ENCODE measurements around the gene KLHL22.

Gene KLHL22

GRCh38 chr22:20427945-20428417 lies 67.6 kb downstream of the KLHL22 start:
- H3K27me3 ChIP-seq (ENCODE audit: low read depth, low read length), result no peaks in the 10 kb centered on the region
- H3K9ac ChIP-seq (ENCODE audit: low read length), result no peak overlapping the region
- no peaks in the 10 kb centered on the region for H3K4me1 ChIP-seq (ENCODE audit: low read length)
- no peaks in the 10 kb centered on the region for H3K79me2 ChIP-seq (ENCODE audit: low read length)
- TF ChIP-seq CTCF (IDR thresholded peaks at IDR 0.05; ENCODE audit: low read depth, low read length) (no peak), EZH2phosphoT487 (IDR thresholded peaks at IDR 0.05; ENCODE audit: low read depth) (no peak)
- H3K9me3 ChIP-seq (ENCODE audit: insufficient read depth, low read length), result no peaks in the 10 kb centered on the region
- no peaks in the 10 kb centered on the region for H4K20me1 ChIP-seq (ENCODE audit: insufficient read depth, low read length)
- H3K4me2 ChIP-seq (ENCODE audit: low read length), result no peak overlapping the region
- H3K36me3 ChIP-seq (replicated peaks; ENCODE audit: low read depth, low read length), result no peaks in the 10 kb centered on the region
- no peak overlapping the region for H3K27ac ChIP-seq (ENCODE audit: low read length)
- no peak overlapping the region for H3K4me3 ChIP-seq (ENCODE audit: low read length)
- H2AFZ ChIP-seq (ENCODE audit: low read depth, low read length), result no peak overlapping the region

GRCh38 chr22:20427104-20427944 lies 68.3 kb downstream of the KLHL22 start:
- H3K27me3 ChIP-seq (ENCODE audit: low read depth, low read length), result no peaks in the 10 kb centered on the region
- no peaks in the 10 kb centered on the region for H3K4me1 ChIP-seq (ENCODE audit: low read length)

DNA sequence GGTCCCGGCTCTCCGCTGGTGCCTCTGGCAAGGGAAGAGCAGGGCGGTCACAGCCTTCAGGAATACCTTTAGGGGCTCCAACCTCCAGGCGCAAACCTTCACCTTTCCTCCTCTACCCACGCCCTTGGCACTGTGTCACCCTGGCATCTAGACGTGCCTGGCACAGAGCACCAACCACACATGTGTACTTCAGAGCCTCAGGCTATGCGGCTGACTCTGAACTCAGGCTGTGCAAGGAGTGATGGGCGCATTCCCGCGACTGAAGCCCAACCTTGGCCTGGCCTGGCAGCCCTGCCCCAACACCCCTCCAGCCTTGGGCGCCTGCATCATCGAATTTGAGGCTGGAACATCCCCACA lies 69.4 kb downstream of the KLHL22 start:
- H3K4me1 ChIP-seq (ENCODE audit: low read length), result no peaks in the 10 kb centered on the region
- H3K4me2 ChIP-seq (ENCODE audit: low read length), result no peak overlapping the region
- H3K36me3 ChIP-seq (replicated peaks; ENCODE audit: low read depth, low read length), result no peaks in the 10 kb centered on the region
- H2AFZ ChIP-seq (ENCODE audit: low read depth, low read length), result no peak overlapping the region
- H3K4me3 ChIP-seq (ENCODE audit: low read length), result no peak overlapping the region
- no peaks in the 10 kb centered on the region for H3K9me3 ChIP-seq (ENCODE audit: insufficient read depth, low read length)
- no peaks in the 10 kb centered on the region for H3K27me3 ChIP-seq (ENCODE audit: low read depth, low read length)
- no peak overlapping the region for H3K27ac ChIP-seq (ENCODE audit: low read length)
- no peaks in the 10 kb centered on the region for H4K20me1 ChIP-seq (ENCODE audit: insufficient read depth, low read length)
- H3K79me2 ChIP-seq (ENCODE audit: low read length), result no peaks in the 10 kb centered on the region
- no peak overlapping the region for H3K9ac ChIP-seq (ENCODE audit: low read length)
- TF ChIP-seq CTCF (IDR thresholded peaks at IDR 0.05; ENCODE audit: low read depth, low read length) (no peak), EZH2phosphoT487 (IDR thresholded peaks at IDR 0.05; ENCODE audit: low read depth) (no peak)

More at GRCh38 chr22:20427104-20427944, 68.3 kb downstream of the KLHL22 start:
- Histone ChIP-seq H3K79me2 (ENCODE audit: low read length) (no peaks in the 10 kb centered on the region), H3K36me3 (replicated peaks; ENCODE audit: low read depth, low read length) (no peaks in the 10 kb centered on the region), H4K20me1 (ENCODE audit: insufficient read depth, low read length) (no peaks in the 10 kb centered on the region), H3K27ac (ENCODE audit: low read length) (no peak overlapping the region), H3K4me3 (ENCODE audit: low read length) (no peak overlapping the region), H3K4me2 (ENCODE audit: low read length) (no peak overlapping the region), H3K9me3 (ENCODE audit: insufficient read depth, low read length) (no peaks in the 10 kb centered on the region), H2AFZ (ENCODE audit: low read depth, low read length) (no peak overlapping the region), H3K9ac (ENCODE audit: low read length) (no peak overlapping the region)
- TF ChIP-seq CTCF (IDR thresholded peaks at IDR 0.05; ENCODE audit: low read depth, low read length) (no peak), EZH2phosphoT487 (IDR thresholded peaks at IDR 0.05; ENCODE audit: low read depth) (no peak)

GRCh38 chr22:20425566-20426258 lies 69.9 kb downstream of the KLHL22 start:
- Histone ChIP-seq H3K36me3 (replicated peaks; ENCODE audit: low read depth, low read length) (no peaks in the 10 kb centered on the region), H3K4me1 (ENCODE audit: low read length) (no peaks in the 10 kb centered on the region), H2AFZ (ENCODE audit: low read depth, low read length) (no peak overlapping the region), H3K4me2 (ENCODE audit: low read length) (no peak overlapping the region), H3K27ac (ENCODE audit: low read length) (no peak overlapping the region), H3K9me3 (ENCODE audit: insufficient read depth, low read length) (no peaks in the 10 kb centered on the region), H3K9ac (ENCODE audit: low read length) (no peak overlapping the region), H4K20me1 (ENCODE audit: insufficient read depth, low read length) (no peaks in the 10 kb centered on the region), H3K79me2 (ENCODE audit: low read length) (no peaks in the 10 kb centered on the region), H3K4me3 (ENCODE audit: low read length) (no peak overlapping the region), H3K27me3 (ENCODE audit: low read depth, low read length) (no peaks in the 10 kb centered on the region)
- no peak for TF ChIP-seq EZH2phosphoT487 (IDR thresholded peaks at IDR 0.05; ENCODE audit: low read depth)
